Neural progenitor cell (in vitro differentiated cells): ENCODE data around the gene KIF26A.

Experiments used
- EZH2 ChIP-seq: fragments of 200-600 bp; sonication (generic); IDR thresholded peaks from 2 replicates; pipeline ENCODE4 v1.6.1; 2017; ENCODE audit warnings: antibody characterized with exemption, mild to moderate bottlenecking, moderate library complexity
- EZH2phosphoT487 ChIP-seq: fragments of 200-600 bp; sonication (generic); IDR thresholded peaks from 2 replicates; pipeline ENCODE4 v1.6.1; 2017; ENCODE audit warnings: antibody characterized with exemption
- TF ChIP-seq, protein P1 (sequence below): fragments of 200-600 bp; sonication (generic); IDR thresholded peaks from 2 replicates; pipeline ENCODE4 v1.5.1; 2017; ENCODE audit warnings: antibody characterized with exemption, mild to moderate bottlenecking

DNA sequence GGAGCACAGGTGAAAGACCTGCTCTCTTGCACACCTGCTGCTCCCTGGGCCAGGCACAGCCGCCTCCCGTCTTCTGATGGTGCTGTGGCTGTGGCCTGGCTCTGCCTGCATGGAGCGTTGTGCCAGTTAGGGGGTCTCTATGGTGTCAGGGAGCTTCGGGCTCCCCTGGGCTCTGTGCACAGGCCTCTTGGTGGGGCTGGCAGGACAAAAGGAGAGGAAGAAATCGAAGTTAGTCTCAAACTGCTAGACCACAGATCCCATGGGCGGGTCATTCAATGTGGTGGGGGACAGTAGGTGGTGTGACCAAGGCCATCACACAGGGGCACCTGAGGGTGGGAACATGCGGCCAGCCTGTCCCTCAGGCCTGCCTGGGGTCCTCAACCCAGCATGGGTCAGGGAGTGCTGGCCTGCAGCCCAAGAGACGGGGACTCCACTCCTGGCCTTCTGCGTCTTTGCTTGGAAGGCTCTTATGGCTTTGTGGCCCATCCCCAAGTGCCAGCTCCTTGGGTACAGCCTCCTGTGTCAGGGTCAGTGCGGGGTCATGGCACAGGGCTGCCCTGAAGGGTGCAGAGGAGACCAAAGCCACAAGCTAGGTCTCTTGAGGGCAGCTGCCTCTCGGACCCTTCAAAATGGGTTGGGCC is 84.1 kb downstream of the KIF26A start:
- TF ChIP-seq EZH2 (no peak), EZH2phosphoT487 (no peak)
- TF ChIP-seq, protein P1, sequence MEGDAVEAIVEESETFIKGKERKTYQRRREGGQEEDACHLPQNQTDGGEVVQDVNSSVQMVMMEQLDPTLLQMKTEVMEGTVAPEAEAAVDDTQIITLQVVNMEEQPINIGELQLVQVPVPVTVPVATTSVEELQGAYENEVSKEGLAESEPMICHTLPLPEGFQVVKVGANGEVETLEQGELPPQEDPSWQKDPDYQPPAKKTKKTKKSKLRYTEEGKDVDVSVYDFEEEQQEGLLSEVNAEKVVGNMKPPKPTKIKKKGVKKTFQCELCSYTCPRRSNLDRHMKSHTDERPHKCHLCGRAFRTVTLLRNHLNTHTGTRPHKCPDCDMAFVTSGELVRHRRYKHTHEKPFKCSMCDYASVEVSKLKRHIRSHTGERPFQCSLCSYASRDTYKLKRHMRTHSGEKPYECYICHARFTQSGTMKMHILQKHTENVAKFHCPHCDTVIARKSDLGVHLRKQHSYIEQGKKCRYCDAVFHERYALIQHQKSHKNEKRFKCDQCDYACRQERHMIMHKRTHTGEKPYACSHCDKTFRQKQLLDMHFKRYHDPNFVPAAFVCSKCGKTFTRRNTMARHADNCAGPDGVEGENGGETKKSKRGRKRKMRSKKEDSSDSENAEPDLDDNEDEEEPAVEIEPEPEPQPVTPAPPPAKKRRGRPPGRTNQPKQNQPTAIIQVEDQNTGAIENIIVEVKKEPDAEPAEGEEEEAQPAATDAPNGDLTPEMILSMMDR, result no peak
